ENCODE measurements around the gene PDGFD.

Gene PDGFD

DNA sequence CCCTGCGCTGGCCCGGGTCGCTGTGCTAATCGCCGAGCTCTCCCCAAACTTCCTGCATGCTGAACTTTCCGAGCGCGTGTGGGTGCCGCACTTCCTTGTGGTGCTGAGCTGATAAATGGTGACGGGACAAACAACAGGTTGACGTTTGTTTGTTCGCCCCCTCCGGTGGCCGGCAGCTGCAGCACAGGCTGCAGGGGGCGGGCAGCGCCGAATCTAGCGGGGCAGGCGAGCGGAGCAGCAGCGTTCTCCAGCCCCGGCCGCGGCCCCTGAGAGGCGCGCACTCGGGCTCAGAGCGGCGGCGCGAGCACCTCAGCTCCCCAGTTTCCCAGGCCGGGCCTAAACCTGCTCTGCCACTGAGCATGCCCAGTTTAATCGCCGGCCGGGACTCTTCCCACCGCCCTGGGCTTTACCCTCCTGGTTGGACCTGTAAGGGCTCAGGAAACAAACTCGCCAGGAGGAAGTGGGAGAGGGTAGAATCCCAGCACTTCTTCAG is at the start of gene PDGFD:
PDGFD (minus strand) TSS at position 120 of the 493 bp plus-strand sequence.
- DNase-seq: no peak

DNA sequence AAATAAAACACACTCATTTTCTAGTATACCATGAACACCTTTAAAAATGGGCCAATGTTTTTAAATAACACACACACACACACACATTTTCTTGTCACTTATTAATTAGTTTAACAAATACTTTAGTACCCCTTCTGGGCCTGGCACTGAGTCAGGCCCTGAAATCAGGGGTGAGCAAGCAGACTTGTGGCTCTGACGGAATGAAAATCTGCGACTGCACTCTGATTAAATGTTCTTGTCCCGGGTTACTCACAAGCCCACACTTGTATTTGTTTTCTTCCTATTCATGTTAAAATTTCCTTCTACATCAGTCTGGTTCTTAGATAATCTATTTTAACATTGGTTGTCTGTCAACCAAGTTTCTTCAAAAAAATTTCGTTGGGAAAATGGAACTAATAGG is 43.0 kb upstream of the PDGFD start:
- DNase-seq: no peak

DNA sequence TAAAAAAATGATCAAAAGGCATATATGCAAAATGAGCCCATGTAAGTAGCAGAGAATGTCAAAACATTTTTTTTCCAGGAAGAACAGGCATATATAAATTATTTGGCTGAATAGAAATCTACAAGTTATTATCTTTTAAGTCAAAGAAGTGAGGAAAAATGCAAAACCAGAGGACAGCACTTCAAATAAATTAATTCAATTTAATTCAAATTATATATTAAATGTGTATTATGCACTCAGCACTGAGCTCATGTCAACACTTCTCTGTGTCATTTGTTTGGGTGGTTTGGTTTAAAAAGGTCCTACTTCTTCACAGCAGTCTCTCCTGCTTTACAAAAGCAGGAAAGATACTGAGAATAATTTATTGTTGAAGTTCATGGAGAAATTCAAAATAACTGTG is 41.9 kb upstream of the PDGFD start:
- DNase-seq: no peak

DNA sequence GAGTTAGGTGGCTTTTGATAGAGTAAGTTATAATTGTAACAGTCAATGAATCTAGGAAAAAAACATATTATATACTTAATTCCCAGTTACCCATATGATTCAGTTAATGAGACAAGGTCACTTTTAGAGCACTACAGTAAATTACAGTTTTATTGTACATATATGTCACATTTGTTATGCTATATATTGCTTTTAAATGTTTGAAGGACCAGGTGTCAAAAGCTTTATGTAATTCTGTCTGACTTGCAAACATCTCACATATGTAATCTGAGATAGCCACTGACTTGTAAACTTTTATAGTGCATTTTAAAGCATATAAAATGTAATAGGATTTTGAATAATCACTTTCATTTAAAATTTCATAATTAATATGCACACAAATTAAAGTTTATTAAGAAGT is 36.7 kb upstream of the PDGFD start:
- DNase-seq: no peak

DNA sequence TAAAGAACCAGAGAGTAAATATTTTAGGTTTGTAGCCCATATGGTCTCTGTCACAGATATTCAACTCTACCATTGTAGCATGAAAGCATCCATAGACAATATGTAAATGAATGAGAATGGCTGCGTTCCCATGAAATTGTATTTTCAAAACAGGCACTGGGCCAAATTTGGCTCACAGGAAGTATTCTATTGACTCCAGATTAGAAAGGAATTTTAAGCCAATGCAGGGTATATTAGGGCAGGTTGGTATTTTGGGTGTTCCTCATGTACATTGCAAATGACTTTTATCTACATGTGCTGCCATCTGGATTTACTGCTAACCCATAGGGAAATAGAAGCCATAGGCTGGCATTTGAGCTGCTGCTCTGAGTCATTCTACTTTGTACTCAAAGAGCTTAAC is 35.1 kb upstream of the PDGFD start:
- DNase-seq: no peak

DNA sequence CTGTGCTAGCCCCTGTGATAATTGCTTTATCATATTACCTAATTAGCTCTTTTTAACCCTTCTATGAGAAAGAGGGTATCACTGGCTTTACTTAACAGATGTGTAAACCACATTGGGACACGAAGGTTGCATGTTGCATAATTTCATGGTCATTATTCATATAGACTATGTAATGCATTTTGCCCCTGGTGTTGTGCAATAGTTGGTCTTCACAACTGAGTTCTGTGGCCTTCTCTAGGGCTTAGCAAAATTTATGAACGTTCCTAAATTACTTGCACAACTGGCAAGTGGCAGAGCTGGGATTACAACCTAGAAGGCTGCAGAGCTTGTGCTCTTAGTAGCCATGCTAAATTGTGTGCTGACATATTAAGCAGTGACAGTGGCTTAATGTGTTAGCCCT is 34.6 kb upstream of the PDGFD start:
- no peak for DNase-seq

DNA sequence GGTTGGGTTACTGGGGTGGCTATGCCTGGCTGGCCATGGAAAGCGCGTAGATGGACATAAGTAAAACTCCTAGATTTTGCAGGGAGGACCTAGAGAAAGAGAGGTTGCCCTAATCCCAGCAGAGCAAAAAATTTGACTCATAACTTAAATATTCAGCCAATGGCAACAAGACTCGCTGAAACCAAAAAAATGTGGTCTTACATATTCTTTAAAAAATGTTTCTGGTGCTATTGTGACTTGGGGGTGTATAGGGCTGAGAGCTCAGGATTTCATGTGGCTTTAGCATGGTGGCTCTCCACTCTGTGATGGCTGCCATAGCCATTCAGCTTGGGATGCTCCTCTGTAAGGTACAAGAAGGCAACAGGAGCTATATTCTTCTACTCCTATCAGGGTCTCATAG is 27.2 kb upstream of the PDGFD start:
- no peak for DNase-seq

DNA sequence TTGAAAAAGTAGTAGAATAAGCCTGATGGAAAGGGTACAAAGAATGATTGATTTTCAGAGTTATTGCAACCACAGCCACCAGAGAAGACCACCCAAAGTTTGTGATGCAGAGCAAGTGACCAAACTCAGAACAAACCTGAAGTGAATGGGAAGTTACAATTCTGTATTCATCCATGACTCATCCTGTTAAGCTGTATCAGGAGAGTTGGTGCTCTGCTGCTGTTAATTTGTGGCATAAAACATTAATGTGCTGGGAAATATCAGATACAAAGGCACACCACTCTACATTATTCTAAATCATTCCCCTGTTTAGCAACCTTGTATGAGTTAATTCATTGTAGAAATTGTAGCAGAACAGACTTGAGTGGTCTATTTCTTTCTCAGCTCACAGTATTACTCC is 19.6 kb upstream of the PDGFD start:
- DNase-seq: no peak

DNA sequence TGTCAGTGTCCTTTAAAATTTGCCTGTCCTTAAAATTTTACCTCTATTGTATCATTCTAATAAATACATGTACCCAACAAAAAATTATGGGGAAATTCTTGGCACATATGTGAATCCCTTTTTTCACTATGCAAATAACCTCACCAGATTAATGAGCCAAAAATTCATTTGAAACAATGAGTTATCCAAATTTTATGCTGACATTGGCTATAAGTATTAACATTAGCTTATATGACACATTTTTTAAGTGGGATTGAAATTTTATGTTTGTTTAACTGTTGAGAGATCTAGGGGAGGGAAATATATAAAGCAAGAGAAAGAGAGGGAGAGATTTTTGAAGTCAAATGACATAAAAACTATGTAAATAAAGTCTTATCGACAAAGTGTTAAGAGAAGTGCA is 11.8 kb upstream of the PDGFD start:
- no peak for DNase-seq

DNA sequence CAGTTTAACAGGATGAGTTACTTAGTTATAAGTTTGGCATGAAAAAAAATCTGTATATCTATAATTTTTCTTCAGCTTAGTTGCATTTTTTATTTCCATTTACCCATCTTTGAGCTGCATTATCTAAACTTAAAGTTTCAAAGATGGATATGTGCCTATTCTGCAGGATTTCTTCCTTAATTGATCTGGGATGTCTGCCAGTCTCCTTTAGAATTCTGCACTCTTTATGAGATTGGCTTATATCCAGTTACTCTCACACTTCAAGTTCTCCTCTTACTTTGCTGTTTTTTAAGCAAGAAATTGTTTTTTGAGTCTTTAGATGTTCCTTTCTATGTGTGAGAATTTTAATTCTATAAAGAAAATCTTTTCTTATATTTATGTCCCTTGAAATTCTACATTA is 5.1 kb upstream of the PDGFD start:
- no peak for DNase-seq

DNA sequence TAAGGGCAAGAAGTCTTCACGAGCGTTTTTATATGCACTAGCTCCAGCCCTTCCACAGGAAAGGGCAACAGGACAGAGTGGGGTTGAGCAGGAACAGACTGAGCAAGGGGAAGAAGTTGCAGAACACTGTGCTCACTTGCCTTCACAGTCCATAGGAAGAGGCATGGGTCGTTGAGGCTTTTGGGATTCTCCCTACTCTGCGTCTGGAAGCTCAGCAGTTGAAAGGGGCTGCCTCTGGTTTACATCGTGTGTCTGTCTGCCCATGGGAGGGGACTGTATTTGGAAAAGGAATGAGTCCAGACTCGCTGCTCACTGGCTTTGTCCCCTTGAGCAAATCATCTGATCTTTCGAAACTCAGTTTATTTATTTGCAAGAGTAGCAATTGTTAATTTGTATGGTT is 1.1 kb upstream of the PDGFD start:
- no peak for DNase-seq

DNA sequence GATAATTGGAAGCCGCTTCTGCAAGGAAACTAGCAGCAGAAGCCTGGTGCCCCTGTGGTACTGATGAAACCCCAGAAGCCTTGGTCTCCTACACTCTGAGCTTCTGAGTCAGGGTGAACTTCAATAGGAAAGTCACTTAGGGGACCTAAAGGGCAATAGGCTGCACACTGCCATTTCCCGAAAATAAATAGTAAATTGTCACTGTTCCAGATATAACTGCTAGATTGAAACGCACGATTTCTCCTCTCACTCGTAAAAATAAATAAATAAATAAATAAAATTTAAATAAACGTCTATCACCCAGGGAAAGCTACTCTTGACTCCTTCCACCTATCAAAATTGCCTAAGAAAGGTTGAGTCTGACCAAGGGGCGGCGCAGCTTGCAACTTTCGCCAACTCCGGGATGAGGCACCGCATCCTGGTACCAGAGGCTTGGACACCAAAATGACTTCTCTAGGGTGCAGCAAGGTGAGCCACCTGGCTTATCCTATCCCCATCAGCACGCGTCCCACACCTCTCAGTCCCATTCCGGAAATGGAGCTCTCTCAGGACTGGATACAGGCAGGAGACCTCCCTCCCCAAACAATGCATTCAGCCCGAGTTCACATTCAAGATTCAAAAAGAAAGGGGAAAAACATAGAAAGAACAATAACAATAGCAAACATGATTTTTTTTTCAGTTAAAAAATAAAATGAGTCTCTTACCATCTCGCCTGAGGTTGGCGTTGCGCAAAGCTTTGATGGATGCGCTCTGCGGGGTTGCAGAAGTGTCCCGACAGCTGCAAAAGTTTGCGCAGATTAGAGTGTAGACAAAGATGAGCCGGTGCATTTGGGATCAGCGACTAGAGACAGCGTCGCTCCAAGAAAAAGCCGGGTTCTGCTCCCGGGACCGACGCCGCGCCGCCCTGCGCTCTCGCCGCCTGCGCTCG is 583 bp downstream of the PDGFD start:
- DNase-seq: no peak

DNA sequence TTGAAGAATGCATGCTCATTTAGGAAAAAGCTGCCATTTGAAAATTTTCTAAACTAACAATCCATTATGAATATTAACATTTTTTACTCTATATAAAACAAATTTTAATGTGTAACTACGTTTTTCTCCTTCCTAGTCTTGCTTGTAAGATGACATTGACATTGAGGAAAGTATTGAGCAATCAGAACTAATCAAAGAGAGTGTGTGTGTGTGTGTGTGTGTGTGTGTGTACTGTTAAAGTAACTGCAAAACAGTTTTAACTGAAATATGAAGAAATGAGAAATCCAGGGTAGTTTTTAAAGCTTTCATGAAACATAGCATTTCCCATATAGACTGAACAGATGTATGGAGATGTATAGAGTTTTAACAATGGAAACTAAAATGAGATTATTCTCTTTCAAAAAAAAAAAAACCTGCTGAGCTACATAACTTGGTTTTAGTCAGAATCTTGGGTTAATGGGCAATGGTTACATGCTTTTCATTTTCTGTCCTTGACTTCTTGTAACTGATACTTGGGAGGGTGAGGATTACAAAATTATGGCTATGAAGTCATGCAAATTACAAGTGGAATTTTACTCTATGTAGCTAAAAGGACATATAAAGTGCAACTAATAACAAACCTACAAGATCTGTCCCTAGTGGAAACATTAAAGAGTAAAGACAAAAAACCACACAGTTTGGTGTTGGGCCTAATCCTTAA is 2.0 kb downstream of the PDGFD start:
- no peak for DNase-seq

DNA sequence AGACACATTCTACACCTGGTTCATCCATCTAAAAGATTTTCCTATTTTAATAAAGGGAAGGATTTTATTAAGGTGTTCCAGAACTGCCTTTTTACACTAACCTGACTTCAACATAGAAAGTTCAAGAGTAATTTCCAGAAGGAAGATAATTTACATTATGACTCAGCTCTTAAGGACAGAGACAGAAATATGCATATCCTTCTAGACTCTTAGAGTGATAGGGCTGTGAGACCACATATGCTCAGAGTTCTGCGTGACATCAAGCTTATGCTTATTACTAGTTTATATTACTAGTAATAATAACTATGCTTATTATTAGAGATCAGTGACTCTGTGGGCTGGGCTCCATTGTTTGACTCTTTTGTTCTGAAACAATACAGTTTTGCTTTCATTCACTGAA is 4.6 kb downstream of the PDGFD start:
- no peak for DNase-seq

DNA sequence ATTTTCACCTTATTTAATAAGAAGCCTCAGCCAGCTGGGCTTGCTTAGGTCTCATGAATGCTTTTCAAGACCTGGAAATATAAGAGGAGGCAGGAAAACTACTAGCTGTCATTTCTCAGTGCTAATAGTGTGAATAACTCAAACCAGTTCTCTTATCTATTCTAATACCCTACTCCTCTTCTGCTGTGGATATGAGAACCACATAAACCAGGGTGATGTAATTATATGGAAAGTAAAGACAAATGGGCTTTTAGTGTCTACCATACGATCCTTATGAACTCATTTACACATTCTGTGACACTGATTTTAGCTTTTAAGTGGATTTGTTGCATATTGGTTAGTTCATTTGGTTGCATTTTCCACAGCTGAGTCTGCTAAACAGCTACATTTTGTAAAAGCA is 8.6 kb downstream of the PDGFD start:
- DNase-seq: no peak

DNA sequence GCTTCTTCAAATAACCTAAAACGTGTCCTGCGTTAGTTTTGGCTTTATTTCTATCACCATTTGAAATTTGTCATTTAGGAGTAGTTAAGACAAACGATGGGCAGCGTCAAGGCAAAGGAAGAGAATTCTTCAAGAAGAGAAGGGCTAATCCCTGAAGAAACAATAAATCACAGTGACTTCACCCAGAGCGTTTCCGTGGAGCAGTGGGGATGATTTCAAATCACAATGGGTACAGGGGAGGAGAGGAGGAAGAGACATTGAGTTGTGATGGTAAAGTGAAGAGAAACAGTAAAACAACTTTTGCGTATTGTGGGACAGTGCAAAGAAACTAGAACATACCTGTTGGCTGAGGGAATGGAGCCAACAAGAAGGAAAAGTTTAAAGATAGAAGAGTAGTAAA is 9.7 kb downstream of the PDGFD start:
- no peak for DNase-seq

DNA sequence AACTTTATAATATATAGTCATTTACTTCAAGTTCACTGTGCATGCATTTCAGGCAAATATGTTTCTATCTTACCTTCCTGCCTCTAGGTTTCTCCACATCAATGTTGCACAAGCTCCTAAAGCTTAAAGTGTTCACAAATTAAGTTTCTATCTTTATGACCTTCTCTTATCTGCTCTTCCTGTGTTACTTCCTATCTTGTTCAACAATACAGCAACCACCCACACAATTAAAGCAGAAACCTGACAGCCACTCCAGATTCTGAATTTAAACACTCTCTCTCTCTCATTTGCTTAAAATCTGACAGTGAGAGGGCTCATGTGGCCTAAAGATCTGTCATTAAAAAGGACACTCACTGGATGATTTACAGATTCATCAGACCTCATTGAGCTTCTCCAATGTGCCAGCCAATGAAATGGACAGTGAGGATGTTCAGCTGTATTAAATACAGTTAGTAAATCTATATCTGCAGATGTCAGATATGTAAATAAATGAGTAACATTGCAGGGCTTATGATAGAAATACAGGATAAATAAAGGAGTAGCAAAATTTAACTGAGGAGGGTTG is 10.9 kb downstream of the PDGFD start:
- DNase-seq: no peak

DNA sequence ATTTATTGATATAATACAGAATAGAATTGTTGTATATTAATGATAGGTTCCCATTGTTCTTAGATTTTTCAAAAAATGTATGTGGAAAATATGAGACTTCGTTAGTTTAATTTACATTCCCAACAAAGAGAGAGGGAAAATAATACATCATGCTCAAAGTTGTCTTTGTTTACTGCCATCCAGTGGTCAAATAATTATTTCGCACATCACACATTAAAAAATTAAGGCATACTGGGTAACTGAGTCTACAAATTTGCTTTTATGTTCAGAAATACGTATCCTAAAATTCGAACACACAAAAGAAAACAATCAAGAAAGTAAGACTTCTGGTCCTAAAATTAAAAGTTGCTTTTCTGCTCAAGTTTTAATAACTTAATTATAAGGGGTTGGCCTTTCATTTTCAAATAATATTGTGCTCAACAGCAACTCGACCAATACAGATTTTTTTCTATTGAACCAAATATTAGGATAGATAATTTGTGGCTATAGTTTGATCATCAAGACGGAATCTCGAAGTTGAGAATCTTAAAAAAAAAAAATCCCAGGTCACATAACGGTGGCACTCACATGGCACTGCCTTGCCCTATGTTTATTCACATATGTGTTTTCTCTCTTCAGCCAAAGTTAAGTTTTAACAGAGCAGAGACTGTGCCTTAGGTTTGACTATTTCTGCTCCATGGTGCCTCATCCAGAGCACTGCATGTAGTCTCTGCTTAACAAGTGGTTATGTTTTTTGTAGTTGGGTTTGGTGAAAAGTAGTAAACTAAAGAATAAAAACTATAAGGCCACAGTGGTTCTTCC is 12.3 kb downstream of the PDGFD start:
- DNase-seq: no peak

DNA sequence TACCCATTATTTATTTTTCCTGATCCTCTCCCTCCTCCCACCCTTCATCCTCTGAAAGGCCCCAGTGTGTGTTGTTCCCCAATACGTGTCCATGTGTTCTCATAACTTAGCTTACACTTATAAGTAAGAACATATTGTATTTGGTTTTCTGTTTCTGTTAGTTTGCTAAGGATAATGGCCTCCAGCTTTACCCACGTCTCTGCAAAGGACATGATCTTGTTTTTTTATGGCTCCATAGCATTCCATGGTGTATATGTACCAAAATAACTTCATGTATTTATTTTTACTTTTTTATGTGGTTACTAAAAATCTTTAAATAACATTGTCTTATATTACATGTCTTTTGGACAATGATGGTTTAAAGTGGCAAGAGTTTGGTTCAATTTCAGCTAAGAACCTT is 15.2 kb downstream of the PDGFD start:
- no peak for DNase-seq

DNA sequence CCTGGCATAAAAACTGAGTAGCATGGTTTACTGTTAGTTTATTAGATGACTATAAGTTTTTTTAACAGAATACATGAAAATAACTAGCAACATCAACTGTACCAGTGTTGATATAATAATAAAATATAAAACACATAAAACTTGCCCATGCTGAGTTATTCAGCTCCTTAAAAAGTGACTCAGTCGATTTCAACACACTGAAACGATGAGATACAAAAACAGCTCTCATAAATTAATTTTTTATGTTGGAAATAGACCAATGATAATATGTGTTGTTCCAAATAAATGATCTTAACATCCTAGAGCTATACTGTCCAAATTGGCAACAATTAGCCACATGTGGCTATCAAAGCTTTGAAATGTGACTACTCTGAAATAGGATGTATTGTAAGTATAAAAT is 15.9 kb downstream of the PDGFD start:
- DNase-seq: no peak

DNA sequence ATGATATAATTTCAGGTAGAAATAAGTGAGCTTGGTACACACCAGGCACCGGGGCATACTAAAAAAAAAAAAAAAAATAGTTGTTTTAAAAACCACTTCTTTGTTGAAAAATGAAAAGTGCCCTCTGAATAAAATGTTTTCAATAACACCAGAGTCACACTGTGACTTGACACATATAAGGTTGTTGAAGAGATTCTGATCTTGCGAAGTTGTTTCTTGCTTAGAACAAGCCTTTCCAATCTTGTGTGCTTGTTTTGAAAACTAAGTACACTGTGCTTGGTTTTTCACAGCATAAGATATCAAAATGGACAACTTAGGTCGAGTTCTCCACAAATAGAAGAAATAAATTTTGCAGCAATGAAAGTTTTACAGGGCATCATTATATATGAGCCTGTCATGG is 17.0 kb downstream of the PDGFD start:
- no peak for DNase-seq

DNA sequence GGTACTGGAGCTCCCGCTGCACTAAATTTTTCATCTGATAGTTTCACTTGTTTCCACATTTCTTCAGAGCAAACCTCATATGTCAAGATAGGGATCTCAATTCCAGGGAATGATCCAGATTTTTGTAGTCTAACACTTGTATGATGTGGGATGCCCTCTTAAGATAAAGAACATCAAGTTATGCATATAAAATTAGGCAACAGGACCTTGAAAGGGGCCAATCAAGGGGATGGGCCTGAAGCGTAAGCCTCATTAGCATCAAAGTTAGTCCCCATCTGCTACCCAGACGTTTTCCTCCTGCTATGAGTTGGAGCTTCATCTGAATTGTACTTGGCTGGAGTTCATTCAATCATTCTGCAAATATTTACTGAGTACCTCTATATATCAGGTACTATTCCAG is 17.5 kb downstream of the PDGFD start:
- DNase-seq: no peak

DNA sequence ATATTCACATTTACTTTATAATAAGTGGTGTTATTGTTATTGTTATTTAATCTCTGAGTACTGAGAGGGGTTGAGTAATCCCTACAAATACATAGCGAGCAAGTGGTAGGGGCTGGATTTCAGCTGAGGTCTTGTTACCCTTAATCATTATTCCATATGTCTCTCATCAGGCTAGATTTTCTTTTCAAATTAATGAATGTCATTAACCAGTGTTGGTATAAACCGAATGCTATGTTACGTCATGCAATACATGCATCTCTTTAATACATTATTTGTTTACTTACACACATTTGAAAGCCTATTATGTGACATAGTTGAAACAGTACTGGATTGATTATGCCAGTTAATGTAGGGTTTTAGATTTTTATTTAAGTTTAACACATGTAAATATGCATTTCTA is 18.9 kb downstream of the PDGFD start:
- DNase-seq: no peak
